HG02970 (cell line): Measurements from ENCODE around the gene MAPK10.
"Not testable (repeated sequence)": the region's sequence is repeated elsewhere in the genome, so short reads cannot be mapped to it uniquely, and the experiment has no call there.

Experiments used
- ATAC-seq: cut with Tn5 transposase; IDR thresholded peaks from one replicate; pipeline ENCODE4 v1.9.1; 2021; ENCODE audit warnings: mild to moderate bottlenecking, moderate library complexity, moderate number of reproducible peaks; ENCODE audit not compliant: unreplicated experiment, low FRiP score

MAPK10 gene

DNA sequence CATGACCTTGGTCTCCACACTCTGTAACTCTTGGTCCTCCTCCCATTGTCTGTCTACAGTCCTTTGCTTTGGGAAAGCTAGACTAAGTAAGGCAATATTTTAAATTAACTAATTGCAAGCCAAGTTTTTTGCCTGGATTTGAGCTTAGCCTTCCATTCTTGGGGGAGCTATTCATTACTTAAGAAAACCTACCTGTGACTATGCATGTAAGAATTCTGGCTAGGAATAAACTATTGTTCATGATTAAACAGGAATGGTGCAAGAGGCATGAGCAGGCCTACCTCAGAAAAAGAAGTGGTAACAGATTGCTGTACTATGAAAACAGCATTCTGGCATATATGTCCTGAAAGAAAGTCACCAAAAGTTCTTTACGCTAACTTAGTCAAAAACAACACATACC, 309.4 kb downstream of the MAPK10 start:
- ATAC-seq, result no peak

DNA sequence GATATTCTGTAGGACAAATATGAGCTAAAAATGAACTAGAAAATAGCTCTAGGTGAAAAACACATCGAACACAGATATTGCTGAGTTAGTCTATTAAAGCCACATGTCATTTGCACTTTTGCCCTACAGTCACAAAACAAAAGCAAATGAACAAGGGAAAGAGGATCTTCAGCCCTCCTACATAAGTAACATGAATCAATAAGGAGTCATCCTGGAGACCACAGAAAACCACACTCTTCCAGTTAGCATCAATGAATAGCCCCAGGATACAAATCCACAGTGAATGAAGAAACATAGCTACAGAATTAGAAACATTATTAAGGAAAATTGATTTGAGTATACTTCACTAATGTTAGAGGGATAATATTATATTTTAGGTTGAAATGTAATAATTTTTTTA, 311.4 kb downstream of the MAPK10 start:
- no peak for ATAC-seq

DNA sequence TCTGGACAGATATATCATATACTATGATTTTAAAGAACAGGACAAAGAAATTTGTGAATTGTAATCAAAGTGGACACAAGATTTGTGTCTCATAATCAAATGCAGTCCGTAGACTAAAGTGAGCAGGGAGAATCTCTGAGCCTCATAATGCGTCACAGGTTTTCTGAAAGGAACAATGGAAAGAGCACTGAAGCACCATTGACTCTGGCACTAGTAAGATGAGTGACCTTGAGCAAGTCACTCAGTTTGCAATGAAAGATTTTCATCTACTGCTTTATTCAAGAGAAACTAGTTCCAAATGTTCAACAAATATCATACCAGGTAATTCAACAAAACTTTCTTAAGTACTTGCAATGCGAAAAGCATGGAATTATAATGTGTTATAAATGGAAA, 315.3 kb downstream of the MAPK10 start:
- no peak for ATAC-seq

DNA sequence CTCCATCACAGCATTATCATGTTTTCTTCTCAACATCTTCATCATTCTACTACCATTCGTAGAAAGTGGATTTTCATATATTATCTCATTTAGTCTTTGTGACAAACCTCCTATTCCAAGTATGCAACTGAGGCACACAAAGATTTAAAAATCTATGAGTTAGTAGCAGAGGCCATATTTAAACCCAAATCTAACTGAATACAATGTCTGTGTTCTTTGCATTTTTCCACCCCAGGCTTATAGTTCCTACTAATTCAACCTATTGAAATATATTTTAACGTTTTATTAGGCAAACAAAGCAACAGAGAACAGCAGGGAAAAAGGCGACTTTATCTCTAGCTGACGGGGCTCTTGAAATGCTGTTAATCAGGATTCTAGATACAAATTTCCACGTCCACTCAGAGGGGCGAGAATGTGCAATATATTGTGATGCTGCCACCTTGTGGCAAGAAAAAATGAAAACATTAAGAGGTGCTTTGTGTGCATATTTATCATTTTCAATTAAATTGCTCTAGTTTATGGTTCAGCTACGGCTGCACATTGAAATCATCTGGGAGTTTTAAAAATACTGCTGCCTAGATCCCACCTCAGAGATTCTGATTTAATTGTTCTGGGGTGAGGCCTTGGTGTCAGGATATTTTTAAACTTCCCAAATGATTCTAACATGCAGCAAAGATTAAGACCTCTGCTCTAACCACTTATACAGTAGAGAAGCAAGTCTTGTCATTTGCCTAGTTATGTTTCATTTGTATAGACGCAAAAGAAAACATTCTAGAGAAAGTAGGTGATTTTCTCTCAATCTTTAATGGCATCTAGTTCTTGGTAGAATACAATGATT, 315.9 kb downstream of the MAPK10 start:
- peak; percentile 75 for ATAC-seq

DNA sequence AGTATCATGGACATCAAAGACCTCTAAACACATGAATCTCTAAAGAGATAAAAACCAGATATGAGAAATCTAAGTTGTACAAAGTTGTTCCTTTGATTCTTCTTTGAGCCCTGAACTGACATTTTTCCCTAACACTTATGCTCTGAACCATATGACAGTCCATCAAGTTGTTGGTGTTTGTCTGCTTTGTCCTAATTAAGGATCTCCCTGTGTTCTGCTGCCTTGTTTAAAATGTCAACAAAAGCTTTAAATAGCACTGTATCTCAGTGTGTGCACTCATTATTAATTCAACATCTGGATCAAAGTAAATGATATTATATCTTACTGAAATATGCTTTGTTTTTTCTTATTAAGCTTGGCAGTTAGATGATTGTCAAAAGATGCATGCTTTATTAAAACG, 321.8 kb downstream of the MAPK10 start:
- ATAC-seq, result no peak

DNA sequence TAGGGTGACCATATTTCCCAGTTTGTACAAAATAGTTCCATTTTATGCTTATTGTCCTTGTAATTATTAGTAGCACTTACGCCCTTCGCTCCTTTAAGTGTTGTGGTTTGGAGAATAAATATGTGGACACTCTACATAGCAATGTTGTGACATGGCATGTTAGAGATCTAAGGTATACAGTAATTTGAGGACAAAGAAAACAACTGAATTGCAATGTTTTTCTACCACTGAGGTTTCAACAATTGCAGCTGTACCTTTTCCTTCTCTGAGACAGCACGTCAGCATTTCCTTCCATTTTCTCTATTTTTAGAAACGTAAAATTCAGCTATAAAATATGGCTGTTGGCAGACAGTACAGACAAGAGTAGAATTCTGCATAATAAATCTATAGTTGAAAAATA, 323.1 kb downstream of the MAPK10 start:
- no peak for ATAC-seq

DNA sequence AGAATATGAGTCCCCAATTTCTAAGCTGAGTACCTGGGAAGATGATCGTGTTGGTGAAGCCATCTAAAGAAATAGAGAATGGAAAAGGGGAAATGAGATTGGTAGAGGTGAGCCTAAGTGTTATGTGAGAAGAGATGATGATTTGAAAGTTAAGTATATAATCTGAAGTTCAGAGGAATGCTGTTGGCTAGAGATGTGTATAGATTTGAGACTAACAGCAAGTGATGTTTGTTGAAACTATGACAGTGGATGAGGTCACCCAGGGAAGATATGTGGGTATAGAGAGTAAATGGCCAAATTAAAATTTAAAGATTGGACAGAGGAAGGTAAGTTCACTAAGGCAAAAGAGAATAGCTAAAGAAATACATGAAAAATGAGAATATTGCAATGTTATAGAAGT, 324.2 kb downstream of the MAPK10 start:
- ATAC-seq, result no peak

DNA sequence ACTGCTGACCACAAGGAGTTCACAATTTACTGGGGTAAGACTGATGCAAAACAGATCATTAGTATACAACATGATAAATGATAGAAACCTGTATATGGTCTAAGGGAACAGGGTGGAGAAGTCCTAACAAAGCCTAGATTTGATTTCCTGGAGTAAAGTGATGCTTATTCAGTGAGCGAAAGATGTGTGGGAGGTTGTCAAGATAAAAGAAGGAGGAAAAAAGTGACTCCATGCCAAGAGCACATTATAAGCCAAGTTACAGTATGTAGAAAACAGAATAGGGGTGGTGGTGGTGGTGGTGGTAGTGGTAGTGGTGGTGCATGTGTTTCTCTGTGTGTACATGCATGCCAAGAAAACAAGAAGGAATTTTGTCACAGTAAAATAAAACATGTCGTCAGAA, 325.2 kb downstream of the MAPK10 start:
- ATAC-seq, result no peak

DNA sequence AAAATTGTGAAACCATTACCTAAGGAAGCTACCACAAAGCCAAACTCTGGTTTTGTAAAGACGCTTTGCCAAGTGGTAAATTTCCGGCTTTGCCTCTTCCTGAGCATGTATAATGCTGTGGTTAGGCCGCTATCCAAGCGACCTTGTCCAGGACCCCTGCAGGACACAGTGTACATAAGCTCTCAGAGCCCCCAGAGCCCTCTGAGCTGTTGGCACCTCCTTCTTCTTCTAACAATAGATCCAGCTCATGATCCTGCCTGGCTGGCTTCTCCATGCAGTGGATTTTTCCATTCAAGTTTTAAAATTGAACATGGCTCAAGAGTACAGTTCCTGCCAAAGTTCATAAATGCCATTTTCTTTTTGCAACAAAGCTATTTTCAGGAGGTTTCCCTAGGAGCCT, 326.7 kb downstream of the MAPK10 start:
- ATAC-seq, result no peak

DNA sequence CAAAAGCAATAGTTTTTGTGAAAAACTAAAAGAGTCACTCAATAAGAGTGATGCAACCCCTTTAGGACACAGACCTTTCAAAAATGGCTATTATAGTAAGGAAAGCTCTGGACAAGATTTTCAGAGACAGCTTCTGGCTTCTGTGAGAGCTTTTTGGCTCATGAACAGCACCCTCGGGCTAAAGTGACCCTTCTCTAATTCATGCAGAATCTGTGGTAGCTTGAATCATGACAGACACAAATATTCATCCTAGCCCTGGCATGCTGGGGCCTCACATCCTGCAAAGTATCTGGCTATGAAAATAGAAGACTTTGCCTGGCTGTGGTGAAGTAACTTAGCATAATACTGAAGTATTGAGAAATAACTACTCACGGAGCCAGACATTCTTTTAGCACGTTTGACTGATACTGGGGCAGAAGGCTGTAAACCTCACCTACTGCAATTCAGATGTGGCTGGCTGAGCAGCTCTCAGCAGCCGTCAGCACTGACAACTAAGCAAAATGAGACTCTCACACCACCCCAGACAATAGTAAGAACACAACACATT, 327.3 kb downstream of the MAPK10 start:
- ATAC-seq, result no peak

DNA sequence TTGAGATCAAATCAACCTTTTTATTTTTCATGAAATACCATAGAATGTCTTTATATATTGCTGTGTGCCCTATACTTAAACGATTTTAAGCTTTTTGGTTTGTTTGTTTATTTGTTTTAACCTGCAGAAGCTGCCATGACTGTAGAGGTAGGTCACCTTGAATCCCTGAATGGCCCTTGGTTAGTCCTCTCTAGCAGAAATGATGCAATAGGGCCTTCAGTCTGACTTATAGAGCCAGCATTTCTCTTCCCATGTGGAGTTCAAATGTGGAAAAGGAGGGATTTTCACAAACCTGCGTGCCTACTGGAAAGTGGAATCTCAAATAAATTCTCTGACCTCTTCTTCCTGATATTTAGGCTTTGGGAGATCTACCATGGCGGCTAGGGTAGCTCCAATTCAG, 327.9 kb downstream of the MAPK10 start:
- no peak for ATAC-seq

DNA sequence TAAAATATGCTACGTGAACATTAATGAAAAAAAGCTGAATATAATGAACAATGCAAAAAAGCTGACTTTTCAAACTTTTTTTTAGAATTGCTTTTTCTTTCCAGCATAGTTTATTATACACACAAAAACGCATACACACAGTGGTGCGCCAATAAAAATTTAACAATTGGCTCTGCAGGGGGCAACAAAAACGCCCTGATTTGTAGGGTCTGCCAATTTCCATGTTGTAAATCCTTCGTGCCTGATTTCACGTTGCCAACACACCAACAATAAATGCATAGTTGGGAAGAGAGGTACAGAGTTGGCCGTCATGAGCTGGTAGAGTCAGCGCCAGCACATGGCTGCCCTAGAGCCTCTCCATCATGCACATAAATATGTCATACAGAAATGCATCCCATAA, 333.1 kb downstream of the MAPK10 start:
- no peak for ATAC-seq

DNA sequence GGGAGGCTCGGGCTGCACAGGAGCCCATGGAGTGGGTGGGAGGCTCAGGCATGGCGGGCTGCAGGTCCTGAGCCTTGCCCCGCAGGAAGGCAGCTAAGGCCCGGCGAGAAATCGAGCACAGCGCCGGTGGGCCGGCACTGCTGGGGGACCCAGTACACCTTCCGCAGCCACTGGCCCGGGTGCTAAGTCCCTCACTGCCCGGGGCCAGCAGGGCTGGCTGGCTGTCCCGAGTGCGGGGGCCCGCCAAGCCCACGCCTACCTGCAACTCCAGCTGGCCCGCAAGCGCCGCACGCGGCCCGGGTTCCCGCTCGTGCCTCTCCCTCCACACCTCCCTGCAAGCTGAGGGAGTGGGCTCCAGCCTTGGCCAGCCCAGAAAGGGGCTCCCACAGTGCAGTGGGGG, 338.2 kb downstream of the MAPK10 start:
- not testable (repeated sequence) for ATAC-seq

DNA sequence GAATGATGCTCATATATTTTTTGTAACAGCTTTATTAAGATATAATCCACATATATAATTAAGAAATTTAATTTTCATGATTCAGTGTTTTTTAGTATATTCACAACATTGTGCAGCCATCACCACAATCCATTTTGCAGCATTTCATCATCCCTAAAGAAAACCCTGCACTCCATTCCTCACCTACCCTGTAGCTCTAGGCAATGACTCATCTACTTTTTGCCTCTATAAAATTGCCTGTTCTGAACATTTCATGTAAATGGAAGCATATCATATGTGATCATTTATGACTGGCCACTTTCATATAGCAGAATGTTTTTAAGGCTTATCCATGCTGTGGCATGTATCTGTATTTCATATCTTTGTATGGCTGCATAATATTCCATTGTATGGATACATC, 339.9 kb downstream of the MAPK10 start:
- no peak for ATAC-seq

DNA sequence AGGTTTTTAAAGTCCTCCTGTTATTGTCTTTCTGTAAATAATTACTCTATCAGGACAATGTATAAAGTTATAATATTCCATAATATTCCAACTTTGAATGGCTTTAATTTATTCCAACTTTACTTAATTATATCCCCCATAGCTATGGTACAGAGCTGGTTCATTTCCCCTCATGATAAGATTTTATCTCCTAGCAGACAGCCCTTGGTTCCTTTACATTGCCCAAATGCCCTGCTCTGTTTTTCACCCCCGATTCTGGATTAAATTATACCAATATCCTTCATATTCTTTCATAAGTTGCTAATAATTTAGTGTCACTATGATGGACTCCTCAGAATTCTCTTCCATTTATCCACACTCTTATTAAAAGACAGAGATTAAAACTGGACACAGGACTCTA, 340.5 kb downstream of the MAPK10 start:
- ATAC-seq, result no peak

DNA sequence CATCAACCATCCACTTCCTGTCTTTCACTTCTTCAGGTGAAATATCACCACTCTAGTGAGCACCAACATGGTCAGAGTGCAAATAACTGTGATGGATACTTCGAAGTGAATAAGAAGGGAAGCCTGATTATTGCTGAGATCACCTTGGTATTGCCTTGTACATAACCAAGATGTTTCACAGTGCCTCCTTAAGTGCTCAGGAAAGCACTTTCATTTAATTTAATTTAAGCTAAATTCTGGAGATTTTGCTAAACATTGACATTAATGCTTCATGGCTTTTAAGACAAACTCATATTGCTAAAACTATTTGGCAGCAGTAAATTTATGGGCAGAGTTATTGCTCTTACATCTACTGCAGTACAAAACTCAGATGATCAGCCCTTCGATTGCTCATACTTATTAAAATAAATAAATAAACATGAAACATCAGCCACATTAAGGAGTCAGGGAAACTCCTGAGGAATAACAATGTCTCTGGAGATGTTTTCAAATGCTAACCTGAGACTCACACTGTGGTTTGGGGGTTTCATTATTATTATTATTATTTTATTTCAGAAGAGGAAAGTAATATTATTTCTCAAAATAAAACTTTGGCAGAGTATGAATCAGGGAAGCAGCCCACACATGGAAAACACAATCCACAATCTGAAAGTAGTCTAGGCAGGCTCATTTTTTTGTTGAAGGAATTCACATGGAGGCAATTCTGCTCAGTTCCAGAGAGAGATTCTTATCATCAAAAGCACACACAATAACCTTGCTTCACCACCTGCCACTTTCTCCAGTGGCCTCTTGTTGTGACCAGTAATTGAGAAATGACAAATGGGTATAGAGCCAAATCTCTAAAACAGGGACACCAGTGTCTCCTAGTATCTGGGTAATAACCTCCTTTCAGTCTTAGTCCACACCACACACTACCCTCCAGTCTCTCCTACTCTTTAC, 344.2 kb downstream of the MAPK10 start:
- no peak for ATAC-seq

DNA sequence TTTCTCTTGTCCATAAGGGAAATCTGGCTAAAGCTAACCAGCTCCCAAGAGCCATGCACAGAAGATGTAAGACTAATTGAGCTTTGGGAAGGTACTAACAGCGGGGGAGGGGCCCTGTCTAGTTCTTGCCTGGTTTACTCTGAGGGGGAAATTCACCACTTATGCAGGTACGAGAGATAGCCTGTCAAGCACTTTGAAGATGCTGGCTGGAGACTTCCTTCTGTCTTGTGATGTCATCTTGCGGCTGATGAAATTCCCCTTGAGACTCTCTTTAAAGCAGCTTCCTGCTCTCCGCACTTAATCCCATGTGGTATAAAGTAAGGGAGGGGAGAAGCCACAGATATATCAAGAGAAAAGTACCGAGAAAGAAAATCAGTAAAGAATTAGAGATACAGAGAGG, 345.3 kb downstream of the MAPK10 start:
- ATAC-seq, result no peak

DNA sequence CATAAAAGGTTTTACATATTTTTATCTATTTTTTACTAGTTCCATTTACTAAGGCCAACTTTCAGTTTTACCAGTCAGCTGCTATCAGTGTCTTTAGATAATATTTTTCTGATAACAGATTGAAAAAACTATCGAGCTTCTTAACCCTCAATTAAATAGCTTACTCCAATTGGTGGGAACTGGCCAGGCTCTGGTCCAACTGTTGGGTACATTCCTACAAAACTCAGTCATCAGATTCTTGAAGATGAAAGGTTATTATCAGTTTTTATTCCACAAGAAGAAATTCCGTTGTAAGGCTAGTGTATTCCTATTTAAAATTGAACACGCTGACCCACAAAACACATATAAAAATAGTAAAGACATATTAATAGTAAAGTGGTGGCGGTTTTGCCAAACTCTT, 346.2 kb downstream of the MAPK10 start:
- ATAC-seq, result no peak

DNA sequence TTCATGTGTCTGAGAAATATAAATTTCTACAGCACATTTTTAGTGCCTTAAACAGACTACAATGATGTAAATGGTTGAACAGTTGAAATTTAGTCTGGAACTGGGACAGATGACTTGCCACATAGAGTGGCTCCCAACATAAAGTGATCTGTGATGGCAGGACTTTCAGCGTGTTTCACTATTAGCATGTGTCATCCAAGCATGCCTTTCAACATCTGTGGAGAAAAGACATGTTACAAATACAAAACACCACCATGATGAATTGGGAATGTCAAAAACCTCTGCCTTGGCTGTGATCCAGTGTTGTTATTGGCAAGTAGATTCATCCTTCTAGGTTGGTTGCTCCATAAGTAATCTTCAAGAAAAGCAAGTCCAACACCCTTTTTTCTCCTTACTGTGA, 348.7 kb downstream of the MAPK10 start:
- no peak for ATAC-seq

DNA sequence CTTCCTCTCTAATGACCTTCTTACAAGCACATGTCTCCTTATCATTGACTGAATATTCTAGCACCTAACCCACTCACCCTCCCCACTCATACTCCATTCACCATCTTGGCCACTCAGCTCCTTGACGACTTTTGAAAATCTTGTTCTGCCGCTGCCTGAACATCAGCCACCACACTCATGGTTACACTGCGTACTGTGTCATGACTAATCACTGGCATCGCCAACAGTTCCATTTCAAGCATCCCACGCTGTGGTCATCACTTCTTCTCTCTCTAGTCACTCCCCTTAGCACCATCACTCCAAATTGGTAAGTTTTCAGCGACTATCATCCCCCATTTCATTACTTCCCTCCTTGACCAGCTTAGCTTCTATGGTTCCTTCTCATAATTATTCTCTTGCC, 352.8 kb downstream of the MAPK10 start:
- ATAC-seq, result no peak

DNA sequence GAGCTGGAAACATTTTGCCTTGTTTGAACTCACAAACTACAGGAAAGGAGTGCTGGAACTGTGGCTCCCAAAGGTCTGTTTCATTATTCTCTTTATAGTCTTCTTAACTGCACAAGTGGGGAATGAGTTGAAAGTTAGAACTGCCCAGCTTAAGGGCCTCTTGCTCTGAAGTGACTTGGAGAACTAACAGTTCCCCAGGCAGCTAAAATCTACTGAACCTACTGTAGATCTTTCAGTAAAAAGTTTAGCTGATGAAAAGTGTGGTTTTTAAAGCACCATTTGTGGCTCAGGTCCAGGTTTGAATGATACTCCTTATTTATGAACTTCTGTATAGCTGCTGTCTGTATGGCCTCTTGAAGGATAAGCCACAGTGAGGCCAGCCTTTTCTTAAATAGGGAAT, 353.8 kb downstream of the MAPK10 start:
- no peak for ATAC-seq
